OCI-LY7 (cell line): ENCODE measurements around the gene PDE11A. TPM values are rescaled to one million over a fixed set of nuclear protein-coding genes. Genes with fewer than 3 reads are reported as not detected.

Source experiments
- BruUV-seq: library from RNA; stranded (reverse); fragments of 400-500 nt; replicated peaks from 2 replicates; lab custom pipeline; 2021; lab: Mats Ljungman, UMichigan
- CTCF ChIA-PET: fragments of 300-600 bp; sonication (Branson Sonifier 250); formaldehyde crosslinking; loops from one replicate; lab custom pipeline; 2022; ENCODE audit warnings: antibody characterized with exemption; ENCODE audit not compliant: unreplicated experiment; lab: Charles Lee
- POLR2A ChIA-PET: fragments of 300-600 bp; sonication (Branson Sonifier 250); formaldehyde crosslinking; loops from one replicate; lab custom pipeline; 2022; ENCODE audit warnings: antibody characterized with exemption; lab: Charles Lee
- DNase-seq: peaks from one replicate; pipeline ENCODE4 v3.0.0-alpha.2; 2015; ENCODE audit warnings: low spot score
- H2AFZ ChIP-seq: fragments of 200-600 bp; sonication (generic), shearing (Covaris generic); 2 replicates; pipeline ENCODE4 v1.6.1; 2014; ENCODE audit warnings: mild to moderate bottlenecking, antibody characterized with exemption, low read length, moderate library complexity
- H3K27ac ChIP-seq: fragments of 200-600 bp; sonication (generic); 2 replicates; pipeline ENCODE4 v1.5.1; 2014; ENCODE audit warnings: mixed run types, low read depth, mild to moderate bottlenecking, moderate library complexity, low read length, inconsistent platforms; ENCODE audit not compliant: poor library complexity, severe bottlenecking
- H3K36me3 ChIP-seq: fragments of 200-600 bp; sonication (generic); 2 replicates; pipeline ENCODE4 v1.6.1; 2014; ENCODE audit warnings: mild to moderate bottlenecking, antibody characterized with exemption, low read length, moderate library complexity, mixed read lengths; ENCODE audit not compliant: insufficient read depth
- H3K4me1 ChIP-seq: fragments of 200-600 bp; sonication (generic); 2 replicates; pipeline ENCODE4 v1.5.1; 2014; ENCODE audit warnings: mild to moderate bottlenecking, low read length; ENCODE audit not compliant: insufficient read depth, poor library complexity, severe bottlenecking
- H3K4me2 ChIP-seq: fragments of 200-600 bp; sonication (generic); 2 replicates; pipeline ENCODE4 v1.6.1; 2014; ENCODE audit warnings: mild to moderate bottlenecking, low read length
- H3K4me3 ChIP-seq: fragments of 200-600 bp; sonication (generic); 2 replicates; pipeline ENCODE4 v1.5.1; 2014; ENCODE audit warnings: mild to moderate bottlenecking, low read depth, low read length; ENCODE audit not compliant: poor library complexity, severe bottlenecking
- H3K79me2 ChIP-seq: fragments of 200-600 bp; sonication (generic); 2 replicates; pipeline ENCODE4 v1.6.1; 2016; ENCODE audit warnings: low read depth, mild to moderate bottlenecking, low read length, moderate library complexity, mixed read lengths; ENCODE audit not compliant: insufficient read depth
- H3K9me2 ChIP-seq: fragments of 200-600 bp; sonication (generic); 2 replicates; pipeline ENCODE4 v1.6.1; 2016; ENCODE audit warnings: mild to moderate bottlenecking, low read length, mixed read lengths; ENCODE audit not compliant: insufficient read depth
- H3K9me3 ChIP-seq: fragments of 200-600 bp; sonication (generic); 2 replicates; pipeline ENCODE4 v1.6.1; 2014; ENCODE audit warnings: mild to moderate bottlenecking, mixed run types, low read length, mixed read lengths
- H4K20me1 ChIP-seq: fragments of 200-600 bp; sonication (generic); 2 replicates; pipeline ENCODE4 v1.6.1; 2014; ENCODE audit warnings: mild to moderate bottlenecking, antibody characterized with exemption, low read length, moderate library complexity, mixed read lengths; ENCODE audit not compliant: insufficient read depth
- EZH2phosphoT487 ChIP-seq: fragments of 200-600 bp; sonication (generic); IDR thresholded peaks from 2 replicates; pipeline ENCODE4 v1.6.1; 2018; ENCODE audit warnings: low read depth, borderline replicate concordance, mild to moderate bottlenecking, mixed run types, antibody characterized with exemption, low read length, moderate library complexity, mixed read lengths
- intact Hi-C: fragments of 100-400 bp; cut with micrococcal nuclease; formaldehyde crosslinking; loops from one replicate; pipeline ENCODE4 v1.10.0; 2022; ENCODE audit not compliant: unreplicated experiment
- total RNA-seq, 2 experiments: library from RNA; depleted of rRNA in 1 of 2; stranded (reverse); fragments of >200 nt in 1 of 2; shearing (Covaris generic) in 1 of 2; gene quantifications; 2 replicates each; pipeline ENCODE4 v1.2.3, GENCODE V29; 2014 to 2022
- TF ChIP-seq, protein P1 (sequence below): fragments of 200-600 bp; sonication (generic); conservative IDR thresholded peaks from 2 replicates; pipeline ENCODE4 v1.5.1; 2014; ENCODE audit warnings: mild to moderate bottlenecking, antibody characterized with exemption, low read length, moderate library complexity, mixed read lengths

PDE11A gene
- total RNA-seq, 2 experiments from 2014 or later, result 0.03 TPM; not detected in 1

GRCh38 chr2:177741866-177742265 lies 330.7 kb downstream of the PDE11A start:
- Histone ChIP-seq H4K20me1 (no peaks in the 10 kb centered on the region), H3K36me3 (no peaks in the 10 kb centered on the region), H2AFZ (no peak overlapping the region), H3K4me1 (no peaks in the 10 kb centered on the region), H3K4me2 (no peak overlapping the region), H3K27ac (no peak overlapping the region), H3K9me3 (no peaks in the 10 kb centered on the region), H3K4me3 (no peak overlapping the region), H3K9me2 (no peaks in the 10 kb centered on the region), H3K79me2 (no peaks in the 10 kb centered on the region)
- DNase-seq, result no peak
- TF ChIP-seq, protein P1, sequence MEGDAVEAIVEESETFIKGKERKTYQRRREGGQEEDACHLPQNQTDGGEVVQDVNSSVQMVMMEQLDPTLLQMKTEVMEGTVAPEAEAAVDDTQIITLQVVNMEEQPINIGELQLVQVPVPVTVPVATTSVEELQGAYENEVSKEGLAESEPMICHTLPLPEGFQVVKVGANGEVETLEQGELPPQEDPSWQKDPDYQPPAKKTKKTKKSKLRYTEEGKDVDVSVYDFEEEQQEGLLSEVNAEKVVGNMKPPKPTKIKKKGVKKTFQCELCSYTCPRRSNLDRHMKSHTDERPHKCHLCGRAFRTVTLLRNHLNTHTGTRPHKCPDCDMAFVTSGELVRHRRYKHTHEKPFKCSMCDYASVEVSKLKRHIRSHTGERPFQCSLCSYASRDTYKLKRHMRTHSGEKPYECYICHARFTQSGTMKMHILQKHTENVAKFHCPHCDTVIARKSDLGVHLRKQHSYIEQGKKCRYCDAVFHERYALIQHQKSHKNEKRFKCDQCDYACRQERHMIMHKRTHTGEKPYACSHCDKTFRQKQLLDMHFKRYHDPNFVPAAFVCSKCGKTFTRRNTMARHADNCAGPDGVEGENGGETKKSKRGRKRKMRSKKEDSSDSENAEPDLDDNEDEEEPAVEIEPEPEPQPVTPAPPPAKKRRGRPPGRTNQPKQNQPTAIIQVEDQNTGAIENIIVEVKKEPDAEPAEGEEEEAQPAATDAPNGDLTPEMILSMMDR, result no peak
- TF ChIP-seq EZH2phosphoT487, result no peak
- intact Hi-C loops, result no loop called here
- POLR2A ChIA-PET, result no interaction called here
- CTCF ChIA-PET, result interaction anchor here (1.0 kb wide), 1 partner anchor 28 kb away, joined by 3 read pairs; no protein-coding TSS in a partner anchor
- BruUV-seq, result no TSS peak

DNA sequence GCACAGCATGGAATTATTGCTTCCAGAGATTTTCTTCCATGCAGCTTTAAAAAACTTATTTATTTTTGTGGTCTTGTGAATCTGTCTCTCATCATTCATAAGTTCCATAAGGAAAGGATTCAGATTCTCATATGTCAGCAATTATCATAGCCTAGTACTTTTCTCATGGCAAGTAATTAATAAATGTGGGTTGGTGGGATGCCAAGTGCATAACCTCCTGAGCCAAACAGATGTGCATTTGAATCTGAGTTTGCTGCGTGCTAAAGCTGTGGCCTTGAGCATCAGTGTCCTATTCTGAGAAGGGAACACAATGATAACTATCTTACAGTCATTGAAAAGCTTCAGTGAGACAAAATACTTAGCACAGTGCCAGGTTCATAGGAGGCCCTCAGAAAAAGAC lies 331.9 kb downstream of the PDE11A start:
- Histone ChIP-seq H3K9me2 (no peaks in the 10 kb centered on the region), H4K20me1 (no peaks in the 10 kb centered on the region), H3K36me3 (no peaks in the 10 kb centered on the region), H3K4me3 (no peak overlapping the region), H3K4me2 (no peak overlapping the region), H2AFZ (no peak overlapping the region), H3K4me1 (no peaks in the 10 kb centered on the region), H3K9me3 (no peaks in the 10 kb centered on the region), H3K27ac (no peak overlapping the region), H3K79me2 (no peaks in the 10 kb centered on the region)
- intact Hi-C loops, result no loop called here
- TF ChIP-seq EZH2phosphoT487, result no peak
- TF ChIP-seq, protein P1, result no peak
- CTCF ChIA-PET, result no interaction called here
- BruUV-seq, result no TSS peak
- DNase-seq, result no peak
- POLR2A ChIA-PET, result interaction anchor here (0.7 kb wide), 1 partner anchor 12 kb away, joined by 3 read pairs; no protein-coding TSS in a partner anchor

GRCh38 chr2:177738461-177739235 lies 333.9 kb downstream of the PDE11A start:
- H3K4me2 ChIP-seq, result no peak overlapping the region
- H3K79me2 ChIP-seq, result no peaks in the 10 kb centered on the region
- TF ChIP-seq EZH2phosphoT487, result no peak
- TF ChIP-seq, protein P1, result no peak
- CTCF ChIA-PET, result no interaction called here
- no peaks in the 10 kb centered on the region for H4K20me1 ChIP-seq
- no peaks in the 10 kb centered on the region for H3K9me2 ChIP-seq
- BruUV-seq, result no TSS peak
- DNase-seq, result no peak
- H3K9me3 ChIP-seq, result no peaks in the 10 kb centered on the region
- intact Hi-C loops, result no loop called here
- no peak overlapping the region for H3K4me3 ChIP-seq
- no peak overlapping the region for H2AFZ ChIP-seq
- no peaks in the 10 kb centered on the region for H3K4me1 ChIP-seq
- no peak overlapping the region for H3K27ac ChIP-seq
- POLR2A ChIA-PET, result no interaction called here
- H3K36me3 ChIP-seq, result no peaks in the 10 kb centered on the region
